NCI-H146 treated with DMSO at 0.1 percent for 48 hours (cell line): Measurements from ENCODE around the gene PHACTR2.
"Not testable (repeated sequence)": the region's sequence is repeated elsewhere in the genome, so short reads cannot be mapped to it uniquely, and the experiment has no call there.

Experiments used
- DNase-seq: peaks from one replicate; lab custom pipeline; 2025; ENCODE audit not compliant: unreplicated experiment; lab: John Stamatoyannopoulos, UW

Gene PHACTR2

GRCh38 chr6:143761074-143761473 is 83.3 kb downstream of the PHACTR2 start:
- no peak for DNase-seq

GRCh38 chr6:143762126-143762525 is 84.4 kb downstream of the PHACTR2 start:
- DNase-seq = no peak

GRCh38 chr6:143765422-143766184 is 87.8 kb downstream of the PHACTR2 start:
- no peak for DNase-seq

GRCh38 chr6:143766185-143766553 is 88.4 kb downstream of the PHACTR2 start:
- no peak for DNase-seq

- DNase-seq = no peak
Measured at GRCh38 chr6:143767433-143767832, 89.7 kb downstream of the PHACTR2 start.

- DNase-seq = no peak
Measured at GRCh38 chr6:143772116-143773086, 94.6 kb downstream of the PHACTR2 start.

- DNase-seq = no peak
Measured at GRCh38 chr6:143773506-143774150, 95.9 kb downstream of the PHACTR2 start.

GRCh38 chr6:143774347-143774746 is 96.6 kb downstream of the PHACTR2 start:
- no peak for DNase-seq

GRCh38 chr6:143775336-143775735 is 97.6 kb downstream of the PHACTR2 start:
- DNase-seq = no peak

- DNase-seq = no peak
Measured at GRCh38 chr6:143778926-143779325, 101.2 kb downstream of the PHACTR2 start.

- no peak for DNase-seq
Measured at GRCh38 chr6:143782481-143782880, 104.7 kb downstream of the PHACTR2 start.

- no peak for DNase-seq
Measured at GRCh38 chr6:143783077-143783476, 105.3 kb downstream of the PHACTR2 start.

- no peak for DNase-seq
Measured at GRCh38 chr6:143784316-143784715, 106.6 kb downstream of the PHACTR2 start.

GRCh38 chr6:143786371-143786770 is 108.6 kb downstream of the PHACTR2 start:
- DNase-seq = not testable (repeated sequence)

- no peak for DNase-seq
Measured at GRCh38 chr6:143792402-143793279, 114.9 kb downstream of the PHACTR2 start.

GRCh38 chr6:143793280-143793619 is 115.5 kb downstream of the PHACTR2 start:
- DNase-seq = no peak

- not testable (repeated sequence) for DNase-seq
Measured at GRCh38 chr6:143796551-143796950, 118.8 kb downstream of the PHACTR2 start.

GRCh38 chr6:143798487-143798886 is 120.7 kb downstream of the PHACTR2 start:
- not testable (repeated sequence) for DNase-seq

GRCh38 chr6:143802833-143803565 is 125.2 kb downstream of the PHACTR2 start:
- DNase-seq = no peak
